ENCODE measurements around the gene AFDN. TPM values are rescaled to one million over a fixed set of nuclear protein-coding genes. Genes with fewer than 3 reads are reported as not detected.

Gene AFDN
- total and polyA plus RNA-seq, 10 of the 15 experiments (the other 5 are each of a cell fraction or from before 2014, with no cell fraction given) = 5.7 to 68.2 (median 45.1) TPM

DNA sequence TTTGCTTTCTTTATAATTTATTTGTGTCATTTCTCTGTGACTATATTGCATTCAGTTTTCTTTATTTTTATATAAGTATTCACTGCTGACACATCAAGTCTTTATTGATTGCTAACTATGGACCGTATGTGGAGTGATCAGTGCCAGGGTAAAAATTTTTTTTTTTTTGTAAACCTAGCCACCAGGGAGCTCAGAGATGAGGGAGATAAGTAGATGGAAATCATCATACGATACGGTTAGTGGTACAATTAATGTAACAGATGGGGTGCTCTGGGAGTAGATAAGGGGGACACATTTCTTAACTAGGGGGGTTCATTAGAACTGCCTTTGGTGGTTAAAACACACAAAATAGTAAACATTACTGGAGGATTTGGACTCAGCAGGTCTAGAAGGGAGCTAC is 68.3 kb downstream of the AFDN start:
- H3K27me3 ChIP-seq (replicated peaks in 1 of 2; ENCODE audit: control insufficient read depth in 2 of 2, insufficient read depth in 2 of 2, low read length in 1 of 2) = no peaks in the 10 kb centered on the region
- H3K9ac ChIP-seq (ENCODE audit: control insufficient read depth, insufficient read depth, low read length) = no peak overlapping the region
- ChIA-PET RAD21 (ENCODE audit: unreplicated experiment) (interaction anchor here (0.7 kb wide), 1 partner anchor 882 kb away, joined by 4 read pairs; no protein-coding TSS in a partner anchor), POLR2A (no interaction called here), CTCF (interaction anchor here (1.6 kb wide), 1 partner anchor 10 kb away, joined by 5 read pairs; no protein-coding TSS in a partner anchor), SMC1A (ENCODE audit: uncharacterized antibody, unreplicated experiment) (interaction anchor here (0.7 to 1.8 kb wide), 4 partner anchors 16 to 118 kb away, joined by 3 to 5 read pairs (median 4); no protein-coding TSS in a partner anchor)
- ATAC-seq (no peak), DNase-seq (ENCODE audit: low read depth, low spot score) (no peak), FAIRE-seq (no peak)
- H3K4me1 ChIP-seq (ENCODE audit: control insufficient read depth, insufficient read depth, low read length) = no peaks in the 10 kb centered on the region
- no peaks in the 10 kb centered on the region for H4K20me1 ChIP-seq (ENCODE audit: control insufficient read depth, insufficient read depth)
- TF ChIP-seq MYC (IDR thresholded peaks at IDR 0.05; ENCODE audit: insufficient read depth, insufficient read length, insufficient replicate concordance, low read length, severe bottlenecking) (no peak), YY1 (IDR thresholded peaks at IDR 0.05; ENCODE audit: low read depth, low read length) (no peak), ZNF687 (IDR thresholded peaks at IDR 0.05) (no peak), SMAD1 (IDR thresholded peaks at IDR 0.05; ENCODE audit: low read depth, partially characterized antibody) (no peak), ZBTB4 (CRISPR knock-in tag; IDR thresholded peaks at IDR 0.05) (no peak), SIN3A (IDR thresholded peaks at IDR 0.05; ENCODE audit: low read depth, low read length) (no peak), RB1 (IDR thresholded peaks at IDR 0.05; ENCODE audit: borderline replicate concordance) (no peak), RBBP5 (conservative IDR thresholded peaks at IDR 0.05) (no peak), POLR2AphosphoS5 (IDR thresholded peaks at IDR 0.05; ENCODE audit: low read length) (no peak), E4F1 (IDR thresholded peaks at IDR 0.05; ENCODE audit: borderline replicate concordance, partially characterized antibody) (no peak), MTA3 (IDR thresholded peaks at IDR 0.05; ENCODE audit: borderline replicate concordance, low read length) (no peak)
- no peaks in the 10 kb centered on the region for H3K79me2 ChIP-seq (ENCODE audit: control insufficient read depth, insufficient read depth, low read length)
- peaks cover 0 to 3% of the 10 kb centered on the region in 2 experiments; a peak in 3 of 4 replicates for H3K36me3 ChIP-seq (ENCODE audit: control insufficient read depth in 2 of 2, insufficient read depth in 2 of 2, low read length in 1 of 2)
- H3K9me3 ChIP-seq (replicated peaks; ENCODE audit: control insufficient read depth, insufficient read depth, low read length) = no peaks in the 10 kb centered on the region
- intact Hi-C loops (cut with micrococcal nuclease; ENCODE audit: unreplicated experiment) (loop anchor here (10.0 kb wide), 1 partner anchor 410 kb away; no protein-coding TSS in a partner anchor), in situ Hi-C loops (cut with MboI) (no loop called here)
- BruUV-seq (replicated peaks) = no TSS peak
- no peak overlapping the region for H2AFZ ChIP-seq (ENCODE audit: control insufficient read depth, low read depth, low read length)
- no peak overlapping the region for H3K4me3 ChIP-seq
- H3K4me2 ChIP-seq (ENCODE audit: control insufficient read depth, insufficient read depth) = no peak overlapping the region
- WGBS (ENCODE audit: insufficient coverage, insufficient replicate concordance, low lambda C conversion rate, missing lambda C conversion rate) = 98% methylated on average over 3 of the region's 3 CpGs
- no peak overlapping the region for H3K27ac ChIP-seq (ENCODE audit: control insufficient read depth, insufficient read depth)

Data from GM12878 (cell line).